Endothelial cell of umbilical vein (primary cell): Measurements from ENCODE around the gene SCN2B. TPM values are rescaled to one million over a fixed set of nuclear protein-coding genes. Genes with fewer than 3 reads are reported as not detected.

Source experiments
- BruUV-seq: library from RNA; stranded (reverse); fragments of 400-500 nt; replicated peaks from 2 replicates; lab custom pipeline; 2021; lab: Mats Ljungman, UMichigan
- CTCF ChIA-PET: fragments of 300-600, 350-600 bp; sonication (Branson Sonifier 250); formaldehyde crosslinking; loops from one replicate; lab custom pipeline; 2021; ENCODE audit warnings: antibody characterized with exemption, inconsistent platforms; lab: Charles Lee
- POLR2A ChIA-PET: fragments of 300-600, 350-600 bp; sonication (Branson Sonifier 250); formaldehyde crosslinking; loops from one replicate; lab custom pipeline; 2021; ENCODE audit warnings: antibody characterized with exemption, inconsistent platforms; lab: Charles Lee
- DNase-seq: peaks from one replicate; pipeline ENCODE4 v3.0.0-alpha.2; 2011; ENCODE audit warnings: low read depth, low spot score
- FAIRE-seq: peaks from 2 replicates; lab custom pipeline; 2011; peaks lifted over from hg19 to GRCh38; lab: Jason Lieb, UNC
- H2AFZ ChIP-seq: 2 replicates; pipeline ENCODE4 v1.6.0; 2012; ENCODE audit warnings: low read depth, low read length, control low read depth, inconsistent platforms
- H3K27ac ChIP-seq: 2 replicates; pipeline ENCODE4 v1.5.1; 2011; ENCODE audit warnings: low read depth, mild to moderate bottlenecking, control low read depth, low read length, moderate library complexity; ENCODE audit not compliant: insufficient read depth
- H3K27me3 ChIP-seq, 2 experiments: 2 replicates each; pipeline versions ENCODE4 v1.6.0 to v1.6.1; 2011; ENCODE audit warnings: low read length in 2 of 2, mixed read lengths in 1 of 2; ENCODE audit not compliant: control insufficient read depth in 2 of 2, insufficient read depth in 2 of 2
- H3K36me3 ChIP-seq, 2 experiments: 2 replicates in 1 of 2; 3 replicates in 1 of 2; pipeline ENCODE4 v1.5.1; 2011; ENCODE audit warnings: low read length in 2 of 2, mild to moderate bottlenecking in 1 of 2, moderate library complexity in 1 of 2; ENCODE audit not compliant: control insufficient read depth in 2 of 2, insufficient read depth in 2 of 2; ENCODE audit errors: extremely low read depth in 1 of 2
- H3K4me1 ChIP-seq: 3 replicates; pipeline ENCODE4 v1.5.1; 2011; ENCODE audit warnings: mild to moderate bottlenecking, low read length; ENCODE audit not compliant: control insufficient read depth, insufficient read depth; ENCODE audit errors: extremely low read depth
- H3K4me2 ChIP-seq: 2 replicates; pipeline ENCODE4 v1.6.1; 2011; ENCODE audit warnings: low read length, control low read depth, mixed read lengths; ENCODE audit not compliant: insufficient read depth
- H3K4me3 ChIP-seq, 3 experiments: fragments of 200-600 bp in 1 of 3; sonication (generic), shearing (Covaris generic) in 1 of 3; replicated peaks in 1 of 3; 2 replicates each; pipeline ENCODE4 v1.5.1; 2011 to 2016; ENCODE audit warnings: control low read depth in 3 of 3, low read length in 3 of 3, mild to moderate bottlenecking in 2 of 3, inconsistent platforms in 1 of 3, low read depth in 1 of 3, moderate library complexity in 1 of 3; ENCODE audit not compliant: insufficient read depth in 1 of 3
- H3K79me2 ChIP-seq: 2 replicates; pipeline ENCODE4 v1.6.0; 2012; ENCODE audit warnings: low read length, inconsistent platforms; ENCODE audit not compliant: control insufficient read depth, insufficient read depth
- H3K9ac ChIP-seq: replicated peaks from 2 replicates; pipeline ENCODE3; 2011; ENCODE audit warnings: low read length, control low read depth; ENCODE audit not compliant: insufficient read depth; ENCODE audit errors: extremely low read depth
- H3K9me1 ChIP-seq: replicated peaks from 3 replicates; pipeline ENCODE4 v1.6.0; 2011; ENCODE audit warnings: mild to moderate bottlenecking, low read length; ENCODE audit not compliant: control insufficient read depth, insufficient read depth; ENCODE audit errors: extremely low read depth
- H3K9me3 ChIP-seq: replicated peaks from 2 replicates; pipeline ENCODE4 v1.5.1; 2012; ENCODE audit warnings: low read length, inconsistent platforms; ENCODE audit not compliant: control insufficient read depth, insufficient read depth
- H4K20me1 ChIP-seq: replicated peaks from 2 replicates; pipeline ENCODE3; 2011; ENCODE audit warnings: mild to moderate bottlenecking, low read length; ENCODE audit not compliant: control insufficient read depth, insufficient read depth; ENCODE audit errors: extremely low read depth
- CTCF ChIP-seq, 2 donors: IDR thresholded peaks; 1 replicate in 1 of 2; 2 replicates in 1 of 2; pipeline ENCODE4 v1.5.1; 2011; ENCODE audit warnings: low read length in 2 of 2, mild to moderate bottlenecking in 2 of 2, moderate library complexity in 2 of 2, control low read depth in 1 of 2, inconsistent platforms in 1 of 2, low read depth in 1 of 2; ENCODE audit not compliant: insufficient read depth in 1 of 2; ENCODE audit errors: extremely low read depth in 1 of 2
- EZH2 ChIP-seq: IDR thresholded peaks from 2 replicates; pipeline ENCODE4 v1.6.1; 2012; ENCODE audit warnings: borderline replicate concordance, low read depth, mild to moderate bottlenecking, moderate library complexity, low read length, inconsistent platforms; ENCODE audit not compliant: severe bottlenecking
- FOS ChIP-seq: IDR thresholded peaks from 2 replicates; pipeline ENCODE4 v1.6.1; 2011; ENCODE audit warnings: mild to moderate bottlenecking, low read length, moderate library complexity, borderline replicate concordance; ENCODE audit not compliant: insufficient read depth
- GATA2 ChIP-seq: IDR thresholded peaks from 2 replicates; pipeline ENCODE4 v1.7.0; 2011; ENCODE audit warnings: low read depth, mild to moderate bottlenecking, moderate library complexity, mixed read lengths, low read length; ENCODE audit not compliant: insufficient read length, insufficient read depth
- JUN ChIP-seq: IDR thresholded peaks from 2 replicates; pipeline ENCODE4 v1.6.1; 2011; ENCODE audit warnings: borderline replicate concordance, low read depth; ENCODE audit not compliant: insufficient read length, insufficient read depth
- MAX ChIP-seq: IDR thresholded peaks from 2 replicates; pipeline ENCODE4 v1.6.1; 2011; ENCODE audit not compliant: insufficient read depth, insufficient read length
- MYC ChIP-seq: IDR thresholded peaks from one replicate; pipeline ENCODE4 v1.6.1; 2011; ENCODE audit warnings: mild to moderate bottlenecking, low read depth, low read length
- POLR2A ChIP-seq: IDR thresholded peaks from 2 replicates; pipeline ENCODE4 v1.6.1; 2012; ENCODE audit warnings: low read depth, mild to moderate bottlenecking, control low read depth, low read length
- POLR2AphosphoS5 ChIP-seq: IDR thresholded peaks from 2 replicates; pipeline ENCODE4 v1.6.1; 2012; ENCODE audit warnings: low read depth, mild to moderate bottlenecking, control low read depth, low read length, moderate library complexity; ENCODE audit not compliant: insufficient read depth
- dilution Hi-C: fragments of 300-500 bp; cut with MboI; formaldehyde crosslinking; loops from one replicate; pipeline ENCODE4 v1.15.0; 2019; ENCODE audit warnings: low sequenced_read_pairs; ENCODE audit not compliant: extremely low pct_ligation_motif_present
- intact Hi-C: fragments of 100-400 bp; cut with micrococcal nuclease; formaldehyde crosslinking; loops from one replicate; pipeline ENCODE4 v1.10.0; 2022
- polyA plus RNA-seq, 4 experiments: library from polyadenylated mRNA; depleted of rRNA in 3 of 4; stranded (reverse) in 3 of 4; unstranded in 1 of 4; fragments of >200 nt; gene quantifications; 2 replicates each; pipeline versions ENCODE4 v1.2.1 to v1.2.3, GENCODE V29; 2011 to 2012; ENCODE audit warnings: missing spikeins in 1 of 4
- total RNA-seq: library from RNA; stranded (reverse); gene quantifications from 2 replicates; pipeline ENCODE4 v1.2.3, GENCODE V29; 2021

Gene SCN2B
- total and polyA plus RNA-seq, 2 donors (not counting 3 experiments of a cell fraction or from before 2014, with no cell fraction given): not detected

GRCh38 chr11:118114266-118114665, 62.2 kb downstream of the SCN2B start:
- TF ChIP-seq CTCF (IDR thresholded peaks at IDR 0.05; ENCODE audit: extremely low read depth in 1 of 2, insufficient read depth in 1 of 2, low read depth in 1 of 2, low read length in 2 of 2) (no peak), MAX (no peak), FOS (no peak), EZH2 (no peak), MYC (no peak), JUN (no peak), POLR2AphosphoS5 (no peak), POLR2A (no peak), GATA2 (no peak)
- Histone ChIP-seq H3K9me1 (no peaks in the 10 kb centered on the region), H3K27me3 (peaks cover 5 to 6% of the 10 kb centered on the region in 2 experiments), H3K9me3 (no peaks in the 10 kb centered on the region), H3K36me3 (no peaks in the 10 kb centered on the region), H3K4me2 (no peak overlapping the region), H3K4me1 (no peaks in the 10 kb centered on the region), H2AFZ (no peak overlapping the region), H3K27ac (no peak overlapping the region), H3K4me3 (no peak overlapping the region), H4K20me1 (no peaks in the 10 kb centered on the region), H3K9ac (no peak overlapping the region), H3K79me2 (no peaks in the 10 kb centered on the region)
- intact Hi-C loops (no loop called here), dilution Hi-C loops (no loop called here)
- no TSS peak for BruUV-seq
- FAIRE-seq (no peak), DNase-seq (no peak)
- POLR2A ChIA-PET: no interaction called here
- CTCF ChIA-PET: interaction anchor here (0.8 to 0.9 kb wide), 2 partner anchors 57 to 84 kb away, joined by 3 to 4 read pairs; no protein-coding TSS in a partner anchor
